Uterus (tissue), 4 donors: ENCODE data around the gene IGFBP6. TPM values are rescaled to one million over a fixed set of nuclear protein-coding genes. Genes with fewer than 3 reads are reported as not detected.

Source experiments
- DNase-seq, 2 donors: peaks; one replicate each; pipeline ENCODE4 v3.0.0-alpha.2; 2019 to 2020
- H3K27ac ChIP-seq, 2 donors: fragments of 200-600 bp; sonication (generic); 1 replicate in 1 of 2; 2 replicates in 1 of 2; pipeline ENCODE4 v1.5.1; 2016 to 2018
- H3K27me3 ChIP-seq, 2 donors: fragments of 200-600 bp; sonication (generic); one replicate each; pipeline ENCODE4 v1.5.1; 2018 to 2019; ENCODE audit warnings: control low read depth in 1 of 2
- H3K36me3 ChIP-seq, 2 donors: fragments of 200-600 bp; sonication (generic); one replicate each; pipeline ENCODE4 v1.5.1; 2019; ENCODE audit warnings: control low read depth in 1 of 2
- H3K4me1 ChIP-seq, 2 donors: fragments of 200-600 bp; sonication (generic); one replicate each; pipeline ENCODE4 v1.5.1; 2018 to 2019; ENCODE audit warnings: control low read depth in 1 of 2
- H3K4me3 ChIP-seq, 2 donors: fragments of 200-600 bp; sonication (generic); 1 replicate in 1 of 2; 2 replicates in 1 of 2; pipeline ENCODE4 v1.5.1; 2018 to 2019; ENCODE audit warnings: mild to moderate bottlenecking in 1 of 2
- H3K9me3 ChIP-seq, 2 donors: fragments of 200-600 bp; sonication (generic); one replicate each; pipeline ENCODE4 v1.5.1; 2019; ENCODE audit warnings: control low read depth in 1 of 2
- CTCF ChIP-seq, 4 experiments: fragments of 200-600 bp in 2 of 4; fragments of 450-650 bp in 2 of 4; sonication (generic) in 2 of 4; IDR thresholded peaks; one replicate each; pipeline ENCODE4 v1.5.1; 2016 to 2019; ENCODE audit warnings: antibody characterized with exemption in 4 of 4, mild to moderate bottlenecking in 2 of 4, moderate library complexity in 1 of 4
- POLR2A ChIP-seq, 2 donors: fragments of 450-650 bp; IDR thresholded peaks; one replicate each; pipeline ENCODE4 v1.6.1; 2016; ENCODE audit warnings: antibody characterized with exemption in 2 of 2, mild to moderate bottlenecking in 1 of 2, moderate library complexity in 1 of 2
- intact Hi-C: fragments of 100-400 bp; cut with DNase I; formaldehyde crosslinking; loops from one replicate; pipeline ENCODE4 v1.15.1; 2023; ENCODE audit warnings: low total_unique reads
- total RNA-seq, 4 donors: library from RNA; depleted of rRNA in 3 of 4; stranded (reverse); fragments of >200 nt in 3 of 4; gene quantifications; one replicate each; pipeline versions ENCODE4 v1.1.0 to v1.2.4, GENCODE V29; 2014 to 2023
- donor health status: DM: yes; HTN: yes; CAD: no.

The IGFBP6 gene
- total RNA-seq, 4 donors from 2014 or later: 48.7 to 762 (median 252) TPM

GRCh38 chr12:53120685-53121525 is 23.4 kb downstream of the IGFBP6 start:
- intact Hi-C loops: no loop called here
- TF ChIP-seq POLR2A (IDR thresholded peaks at IDR 0.05) (no peak), CTCF (IDR thresholded peaks at IDR 0.05) (no peak)
- no peaks in the 10 kb centered on the region for H3K27me3 ChIP-seq
- H3K9me3 ChIP-seq: no peaks in the 10 kb centered on the region
- H3K4me3 ChIP-seq: no peak overlapping the region
- no peaks in the 10 kb centered on the region for H3K4me1 ChIP-seq
- no peaks in the 10 kb centered on the region for H3K36me3 ChIP-seq
- DNase-seq: no peak
- no peak overlapping the region for H3K27ac ChIP-seq

GRCh38 chr12:53122961-53123468 is 25.5 kb downstream of the IGFBP6 start:
- Histone ChIP-seq H3K36me3 (no peaks in the 10 kb centered on the region), H3K27ac (no peak overlapping the region), H3K27me3 (no peaks in the 10 kb centered on the region), H3K9me3 (no peaks in the 10 kb centered on the region), H3K4me1 (no peaks in the 10 kb centered on the region), H3K4me3 (no peak overlapping the region)
- TF ChIP-seq POLR2A (IDR thresholded peaks at IDR 0.05) (no peak), CTCF (IDR thresholded peaks at IDR 0.05) (no peak)
- intact Hi-C loops: no loop called here
- DNase-seq: no peak

- no peaks in the 10 kb centered on the region for H3K36me3 ChIP-seq
- no peak overlapping the region for H3K4me3 ChIP-seq
- intact Hi-C loops: no loop called here
- no peaks in the 10 kb centered on the region for H3K27me3 ChIP-seq
- H3K9me3 ChIP-seq: no peaks in the 10 kb centered on the region
- TF ChIP-seq POLR2A (IDR thresholded peaks at IDR 0.05) (no peak), CTCF (IDR thresholded peaks at IDR 0.05) (no peak)
- no peak for DNase-seq
- H3K27ac ChIP-seq: no peak overlapping the region
- no peaks in the 10 kb centered on the region for H3K4me1 ChIP-seq
These were observed 26.3 kb downstream of the IGFBP6 start for GRCh38 chr12:53123578-53124351.

GRCh38 chr12:53124352-53124723 is 26.9 kb downstream of the IGFBP6 start:
- DNase-seq: no peak
- H3K4me1 ChIP-seq: no peaks in the 10 kb centered on the region
- no peak overlapping the region for H3K4me3 ChIP-seq
- no peaks in the 10 kb centered on the region for H3K9me3 ChIP-seq
- no peak overlapping the region for H3K27ac ChIP-seq
- intact Hi-C loops: no loop called here
- no peak for TF ChIP-seq CTCF (IDR thresholded peaks at IDR 0.05)
- no peak for TF ChIP-seq POLR2A (IDR thresholded peaks at IDR 0.05)
- H3K36me3 ChIP-seq: no peaks in the 10 kb centered on the region
- no peaks in the 10 kb centered on the region for H3K27me3 ChIP-seq

GRCh38 chr12:53127169-53127568 is 29.7 kb downstream of the IGFBP6 start:
- no peaks in the 10 kb centered on the region for H3K27me3 ChIP-seq
- TF ChIP-seq POLR2A (IDR thresholded peaks at IDR 0.05): no peak
- no peak for TF ChIP-seq CTCF (IDR thresholded peaks at IDR 0.05)
- no peaks in the 10 kb centered on the region for H3K4me1 ChIP-seq
- H3K27ac ChIP-seq: no peak overlapping the region
- no peaks in the 10 kb centered on the region for H3K9me3 ChIP-seq
- no peak overlapping the region for H3K4me3 ChIP-seq
- intact Hi-C loops: no loop called here
- H3K36me3 ChIP-seq: no peaks in the 10 kb centered on the region
- no peak for DNase-seq
